HCT116 (cell line): ENCODE measurements around the gene LRRK1. TPM values are rescaled to one million over a fixed set of nuclear protein-coding genes. Genes with fewer than 3 reads are reported as not detected.

Source experiments
- ATAC-seq: fragments of 200-7000 bp; cut with Tn5 transposase; 2 replicates; pipeline ENCODE4 v1.9.1; 2020; ENCODE audit warnings: mild to moderate bottlenecking, moderate library complexity
- BruUV-seq: library from RNA; stranded (reverse); fragments of 400-500 nt; replicated peaks from 2 replicates; lab custom pipeline; 2021; lab: Mats Ljungman, UMichigan
- CTCF ChIA-PET: fragments of 300-600 bp; sonication (Branson Sonifier 250); formaldehyde crosslinking; loops from one replicate; lab custom pipeline; 2021; ENCODE audit warnings: antibody characterized with exemption; lab: Charles Lee
- POLR2A ChIA-PET: fragments of 300-600, 350-600 bp; sonication (Branson Sonifier 250); formaldehyde crosslinking; loops from one replicate; lab custom pipeline; 2021; ENCODE audit warnings: antibody characterized with exemption; lab: Charles Lee
- RAD21 ChIA-PET, 2 experiments: fragments of 300-600 bp; sonication (Branson Sonifier 250); formaldehyde crosslinking; loops; one replicate each; lab custom pipeline; 2023; ENCODE audit warnings: low total read pairs in 2 of 2; ENCODE audit not compliant: uncharacterized antibody in 2 of 2, unreplicated experiment in 2 of 2, low non-redundant PET in 1 of 2; lab: Charles Lee
- DNase-seq: peaks from one replicate; pipeline ENCODE4 v3.0.0-alpha.2; 2010; ENCODE audit warnings: low read depth, low spot score
- H2AFZ ChIP-seq: fragments of 200-600 bp; shearing (Covaris generic), sonication (generic); 2 replicates; pipeline ENCODE4 v1.6.1; 2017; ENCODE audit warnings: low read depth, mixed run types, mixed read lengths, antibody characterized with exemption, low read length; ENCODE audit not compliant: poor library complexity, severe bottlenecking
- H3K27ac ChIP-seq: 2 replicates; pipeline ENCODE4 v1.5.1; 2012; ENCODE audit warnings: low read depth, low read length
- H3K27me3 ChIP-seq: fragments of 200-600 bp; sonication (generic); 2 replicates; pipeline ENCODE4 v1.6.1; 2016; ENCODE audit warnings: mixed run types, low read length, mixed read lengths; ENCODE audit not compliant: insufficient read depth
- H3K36me3 ChIP-seq, 2 experiments: fragments of 200-500 bp in 1 of 2; fragments of 200-600 bp in 1 of 2; sonication (Bioruptor generic) in 1 of 2; sonication (generic) in 1 of 2; 2 replicates each; pipeline versions ENCODE4 v1.5.1 to v1.6.1; 2014 to 2016; ENCODE audit warnings: low read length in 2 of 2, inconsistent platforms in 1 of 2, mixed read lengths in 1 of 2, mixed run types in 1 of 2; ENCODE audit not compliant: insufficient read depth in 2 of 2, control insufficient read depth in 1 of 2
- H3K4me1 ChIP-seq, 2 experiments: fragments of 200-600 bp in 1 of 2; sonication (generic) in 1 of 2; 2 replicates each; pipeline versions ENCODE4 v1.5.1 to v1.6.1; 2012 to 2017; ENCODE audit warnings: low read length in 2 of 2, inconsistent platforms in 1 of 2, mild to moderate bottlenecking in 1 of 2, mixed read lengths in 1 of 2, mixed run types in 1 of 2, moderate library complexity in 1 of 2; ENCODE audit not compliant: insufficient read depth in 2 of 2, control insufficient read depth in 1 of 2
- H3K4me2 ChIP-seq: fragments of 200-600 bp; sonication (generic); 2 replicates; pipeline ENCODE4 v1.6.1; 2017; ENCODE audit warnings: mixed run types, low read length, mixed read lengths
- H3K4me3 ChIP-seq, 2 experiments: fragments of 200-600 bp in 1 of 2; sonication (generic) in 1 of 2; replicated peaks in 1 of 2; 2 replicates each; pipeline ENCODE4 v1.5.1; 2011 to 2016; ENCODE audit warnings: low read length in 2 of 2, control low read depth in 1 of 2, low read depth in 1 of 2, mild to moderate bottlenecking in 1 of 2, mixed read lengths in 1 of 2, mixed run types in 1 of 2
- H3K79me2 ChIP-seq: fragments of 200-600 bp; sonication (generic); 2 replicates; pipeline ENCODE4 v1.6.1; 2017; ENCODE audit warnings: mild to moderate bottlenecking, mixed run types, low read length, moderate library complexity, mixed read lengths; ENCODE audit not compliant: insufficient read depth
- H3K9ac ChIP-seq: fragments of 200-600 bp; sonication (generic); 2 replicates; pipeline ENCODE4 v1.6.1; 2016; ENCODE audit warnings: low read length, mixed read lengths
- H3K9me2 ChIP-seq: fragments of 200-600 bp; sonication (generic), shearing (Covaris generic); 2 replicates; pipeline ENCODE4 v1.6.1; 2017; ENCODE audit warnings: mixed run types, mild to moderate bottlenecking, moderate library complexity; ENCODE audit not compliant: insufficient read depth
- H3K9me3 ChIP-seq, 2 experiments: fragments of 200-500 bp in 1 of 2; fragments of 200-600 bp in 1 of 2; sonication (Bioruptor generic) in 1 of 2; sonication (generic) in 1 of 2; 2 replicates each; pipeline ENCODE4 v1.6.1; 2014 to 2017; ENCODE audit warnings: low read length in 2 of 2, mixed read lengths in 2 of 2, inconsistent platforms in 1 of 2, low read depth in 1 of 2, mild to moderate bottlenecking in 1 of 2, mixed run types in 1 of 2, moderate library complexity in 1 of 2; ENCODE audit not compliant: control insufficient read depth in 1 of 2, insufficient read depth in 1 of 2
- H4K20me1 ChIP-seq: fragments of 200-600 bp; sonication (generic), shearing (Covaris generic); 2 replicates; pipeline ENCODE4 v1.6.1; 2017; ENCODE audit warnings: mixed run types, mild to moderate bottlenecking, moderate library complexity; ENCODE audit not compliant: insufficient read depth
- EGR1 ChIP-seq: IDR thresholded peaks from 2 replicates; pipeline ENCODE4 v1.6.1; 2012; ENCODE audit warnings: low read depth
- EZH2 ChIP-seq: fragments of 200-600 bp; sonication (generic); IDR thresholded peaks from 2 replicates; pipeline ENCODE4 v1.6.1; 2017; ENCODE audit warnings: antibody characterized with exemption, mixed run types
- EZH2phosphoT487 ChIP-seq: fragments of 200-600 bp; IDR thresholded peaks from 2 replicates; pipeline ENCODE4 v1.6.1; 2018; ENCODE audit warnings: antibody characterized with exemption, borderline replicate concordance
- MAX ChIP-seq: IDR thresholded peaks from 2 replicates; pipeline ENCODE4 v1.6.1; 2012
- POLR2AphosphoS5 ChIP-seq: IDR thresholded peaks from 2 replicates; pipeline ENCODE4 v1.6.1; 2011; ENCODE audit warnings: mild to moderate bottlenecking, low read depth, low read length, moderate library complexity
- RAD21 ChIP-seq: IDR thresholded peaks from 2 replicates; pipeline ENCODE4 v1.6.1; 2012; ENCODE audit warnings: low read depth, mild to moderate bottlenecking
- SIN3A ChIP-seq: IDR thresholded peaks from 2 replicates; pipeline ENCODE4 v1.6.1; 2012; ENCODE audit warnings: low read depth
- ZFX ChIP-seq: fragments of 450-650 bp; IDR thresholded peaks from 2 replicates; pipeline ENCODE4 v1.6.1; 2017
- ZNF274 ChIP-seq: fragments of 200-500 bp; sonication (Bioruptor generic); IDR thresholded peaks from 2 replicates; pipeline ENCODE4 v1.6.1; 2014; ENCODE audit warnings: mild to moderate bottlenecking, low read depth, low read length, inconsistent platforms
- intact Hi-C: fragments of 100-400 bp; cut with micrococcal nuclease; formaldehyde crosslinking; loops from 2 replicates; pipeline ENCODE4 v1.10.0; 2022
- total RNA-seq: library from RNA; stranded (reverse); gene quantifications from one replicate; pipeline ENCODE4 v1.2.1, GENCODE V29; 2021; ENCODE audit not compliant: unreplicated experiment
- TF ChIP-seq, protein P1 (sequence below), 3 experiments: fragments of 200-600 bp in 1 of 3; sonication (generic) in 1 of 3; IDR thresholded peaks in 2 of 3; conservative IDR thresholded peaks in 1 of 3; 2 replicates each; pipeline ENCODE4 v1.5.1; 2012 to 2017; ENCODE audit warnings: low read depth in 2 of 3, low read length in 2 of 3, antibody characterized with exemption in 1 of 3, borderline replicate concordance in 1 of 3, control low read depth in 1 of 3, mild to moderate bottlenecking in 1 of 3, mixed read lengths in 1 of 3, mixed run types in 1 of 3, moderate library complexity in 1 of 3; ENCODE audit not compliant: insufficient read depth in 1 of 3

Gene LRRK1
- total RNA-seq, 1 experiment from 2014 or later: 21.6 TPM

DNA sequence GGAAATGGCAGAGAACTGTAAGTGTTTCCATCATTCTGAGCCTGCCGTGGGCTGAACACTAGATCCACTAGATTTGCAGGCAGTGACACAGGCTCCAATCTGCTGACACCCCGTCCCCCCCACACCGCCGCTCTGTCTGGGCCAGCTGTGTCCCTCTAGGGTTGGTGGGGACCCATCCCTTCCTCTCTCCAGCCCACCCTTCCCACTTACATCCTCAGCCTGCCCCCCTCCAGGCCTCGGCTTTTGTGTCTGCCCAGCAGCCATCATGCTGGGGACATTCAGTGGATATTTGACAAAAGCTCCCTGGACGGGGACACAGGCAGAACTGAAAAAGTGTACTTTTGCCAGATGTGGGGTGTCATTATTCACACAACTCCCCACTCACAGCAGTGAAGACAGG lies 10.7 kb upstream of the LRRK1 start:
- POLR2A ChIA-PET: no interaction called here
- TF ChIP-seq ZFX (no peak), POLR2AphosphoS5 (no peak), SIN3A (no peak), EGR1 (no peak), ZNF274 (no peak), EZH2phosphoT487 (no peak), EZH2 (no peak), RAD21 (no peak), MAX (no peak)
- TF ChIP-seq, protein P1, sequence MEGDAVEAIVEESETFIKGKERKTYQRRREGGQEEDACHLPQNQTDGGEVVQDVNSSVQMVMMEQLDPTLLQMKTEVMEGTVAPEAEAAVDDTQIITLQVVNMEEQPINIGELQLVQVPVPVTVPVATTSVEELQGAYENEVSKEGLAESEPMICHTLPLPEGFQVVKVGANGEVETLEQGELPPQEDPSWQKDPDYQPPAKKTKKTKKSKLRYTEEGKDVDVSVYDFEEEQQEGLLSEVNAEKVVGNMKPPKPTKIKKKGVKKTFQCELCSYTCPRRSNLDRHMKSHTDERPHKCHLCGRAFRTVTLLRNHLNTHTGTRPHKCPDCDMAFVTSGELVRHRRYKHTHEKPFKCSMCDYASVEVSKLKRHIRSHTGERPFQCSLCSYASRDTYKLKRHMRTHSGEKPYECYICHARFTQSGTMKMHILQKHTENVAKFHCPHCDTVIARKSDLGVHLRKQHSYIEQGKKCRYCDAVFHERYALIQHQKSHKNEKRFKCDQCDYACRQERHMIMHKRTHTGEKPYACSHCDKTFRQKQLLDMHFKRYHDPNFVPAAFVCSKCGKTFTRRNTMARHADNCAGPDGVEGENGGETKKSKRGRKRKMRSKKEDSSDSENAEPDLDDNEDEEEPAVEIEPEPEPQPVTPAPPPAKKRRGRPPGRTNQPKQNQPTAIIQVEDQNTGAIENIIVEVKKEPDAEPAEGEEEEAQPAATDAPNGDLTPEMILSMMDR (IDR thresholded peaks at IDR 0.05 in 2 of 3, conservative IDR thresholded peaks at IDR 0.05 in 1 of 3; ENCODE audit: borderline replicate concordance in 1 of 3, insufficient read depth in 1 of 3, low read depth in 2 of 3, low read length in 2 of 3): no peak

More for the DNA sequence above, 10.7 kb upstream of the LRRK1 start:
- peaks cover 27 to 92% of the 10 kb centered on the region in 2 experiments for H3K36me3 ChIP-seq
- H3K9ac ChIP-seq: no peak overlapping the region
- no peak for ATAC-seq
- H3K27me3 ChIP-seq: no peaks in the 10 kb centered on the region
- H3K4me1 ChIP-seq: no peaks in the 10 kb centered on the region
- no peak overlapping the region for H2AFZ ChIP-seq
- H4K20me1 ChIP-seq: peaks cover 14% of the 10 kb centered on the region; the same call in 1 of the 2 replicates
- no peak overlapping the region for H3K27ac ChIP-seq
- no peak overlapping the region for H3K4me2 ChIP-seq
- CTCF ChIA-PET: no interaction called here
- BruUV-seq: no TSS peak
- intact Hi-C loops: no loop called here
- peaks cover 37% of the 10 kb centered on the region; the same call in 1 of the 2 replicates for H3K79me2 ChIP-seq
- H3K4me3 ChIP-seq: no peak overlapping the region
- RAD21 ChIA-PET: no interaction called here
- no peaks in the 10 kb centered on the region for H3K9me3 ChIP-seq
- DNase-seq: no peak
- H3K9me2 ChIP-seq: no peaks in the 10 kb centered on the region
